A549 (cell line): ENCODE measurements around the gene ATP6AP1. TPM values are rescaled to one million over a fixed set of nuclear protein-coding genes. Genes with fewer than 3 reads are reported as not detected.
A peak's percentile ranks its signal among the peaks of the same experiment; 100 is the strongest.

Source experiments
- ATAC-seq, 2 experiments: fragments of 200-7000 bp in 1 of 2; fragments of >200 bp in 1 of 2; cut with Nextera tagmentation in 1 of 2; cut with Tn5 transposase in 1 of 2; 3 replicates each; pipeline versions ENCODE4 v1.8.0 to v1.9.1; 2018 to 2020; ENCODE audit warnings: mild to moderate bottlenecking in 1 of 2, moderate library complexity in 1 of 2
- CTCF ChIA-PET: fragments of 300-600 bp; sonication (Branson Sonifier 250); formaldehyde crosslinking; extraction: SDS; loops from one replicate; lab custom pipeline; 2021; ENCODE audit warnings: antibody characterized with exemption, inconsistent platforms; lab: Yijun Ruan, JAX
- POLR2A ChIA-PET: fragments of 350-600 bp; formaldehyde crosslinking; extraction: SDS; loops from one replicate; lab custom pipeline; 2021; ENCODE audit warnings: antibody characterized with exemption, inconsistent platforms; lab: Yijun Ruan, JAX
- DNase-seq, 2 experiments: peaks; one replicate each; pipeline versions ENCODE4 v3.0.0 to v3.0.0-alpha.2; 2011 to 2016; ENCODE audit warnings: low read depth in 1 of 2, low spot score in 1 of 2
- FAIRE-seq: peaks from 2 replicates; lab custom pipeline; 2011; peaks lifted over from hg19 to GRCh38; lab: Jason Lieb, UNC
- H3K27ac ChIP-seq, 2 experiments: fragments of >200 bp; sonication (Bioruptor Twin); formaldehyde crosslinking; 3 replicates each; pipeline ENCODE4 v1.5.1; 2016 to 2017
- H3K4me1 ChIP-seq: fragments of >200 bp; sonication (Bioruptor Twin); formaldehyde crosslinking; 3 replicates; pipeline ENCODE4 v1.6.1; 2016
- H3K4me2 ChIP-seq: fragments of >200 bp; sonication (Bioruptor Twin); formaldehyde crosslinking; 3 replicates; pipeline ENCODE4 v1.6.1; 2016
- H3K4me3 ChIP-seq: fragments of >200 bp; sonication (Bioruptor Twin); formaldehyde crosslinking; 3 replicates; pipeline ENCODE4 v1.5.1; 2016
- H3K9me3 ChIP-seq: fragments of >200 bp; sonication (Bioruptor Twin); formaldehyde crosslinking; 3 replicates; pipeline ENCODE4 v1.6.1; 2016
- EHF ChIP-seq: fragments of 250-450 bp; sonication (Bioruptor Pico); IDR thresholded peaks from 2 replicates; pipeline ENCODE4 v1.5.0; 2020; ENCODE audit warnings: mild to moderate bottlenecking
- EHMT2 ChIP-seq: fragments of 200-600 bp; sonication (generic); IDR thresholded peaks from 2 replicates; pipeline ENCODE4 v1.6.1; 2016; ENCODE audit warnings: antibody characterized with exemption, low read depth, mild to moderate bottlenecking, moderate library complexity
- ELK1 ChIP-seq: fragments of 150-350 bp; IDR thresholded peaks from 2 replicates; pipeline ENCODE4 v1.6.1; 2014; ENCODE audit warnings: low read depth, mild to moderate bottlenecking, low read length
- FOSB ChIP-seq: fragments of 250-450 bp; sonication (Bioruptor Pico); IDR thresholded peaks from 2 replicates; pipeline ENCODE4 v1.5.0; 2020; ENCODE audit warnings: mild to moderate bottlenecking, moderate library complexity
- FOXS1 ChIP-seq: fragments of 250-450 bp; sonication (Bioruptor Pico); IDR thresholded peaks from 2 replicates; pipeline ENCODE4 v1.5.0; 2020; ENCODE audit warnings: mild to moderate bottlenecking, moderate library complexity
- HMGXB4 ChIP-seq: fragments of 250-450 bp; sonication (Bioruptor Pico); IDR thresholded peaks from 2 replicates; pipeline ENCODE4 v1.5.0; 2021; ENCODE audit warnings: mild to moderate bottlenecking, moderate library complexity, borderline replicate concordance
- HOXA7 ChIP-seq: fragments of 250-450 bp; sonication (Bioruptor Pico); IDR thresholded peaks from 2 replicates; pipeline ENCODE4 v1.5.0; 2020; ENCODE audit warnings: mild to moderate bottlenecking, moderate library complexity
- KDM1A ChIP-seq: fragments of 200-600 bp; sonication (generic); IDR thresholded peaks from 2 replicates; pipeline ENCODE4 v1.6.1; 2016; ENCODE audit warnings: low read depth, mild to moderate bottlenecking
- MAFK ChIP-seq: fragments of 450-650 bp; IDR thresholded peaks from 2 replicates; pipeline ENCODE4 v1.6.1; 2014; ENCODE audit not compliant: partially characterized antibody
- MYC ChIP-seq: IDR thresholded peaks from 2 replicates; pipeline ENCODE4 v1.6.1; 2012; ENCODE audit warnings: mild to moderate bottlenecking, inconsistent platforms, low read length, improper control_type of control experiment, borderline replicate concordance
- NPAS2 ChIP-seq: fragments of 250-450 bp; sonication (Bioruptor Pico); IDR thresholded peaks from 2 replicates; pipeline ENCODE4 v1.8.0; 2022; ENCODE audit warnings: mild to moderate bottlenecking, moderate library complexity, borderline replicate concordance
- NR3C1 ChIP-seq: fragments of >200 bp; sonication (Bioruptor Twin); formaldehyde crosslinking; IDR thresholded peaks from 3 replicates; pipeline ENCODE4 v1.6.1; 2017
- POLR2A ChIP-seq: IDR thresholded peaks from 2 replicates; pipeline ENCODE4 v1.6.1; 2012; ENCODE audit warnings: mild to moderate bottlenecking, low read length
- POLR2AphosphoS2 ChIP-seq: conservative IDR thresholded peaks from 2 replicates; pipeline ENCODE4 v1.6.1; 2012; ENCODE audit warnings: low read length, improper control_type of control experiment, inconsistent platforms
- RNF2 ChIP-seq: fragments of 200-600 bp; sonication (generic); IDR thresholded peaks from 2 replicates; pipeline ENCODE4 v1.6.1; 2016; ENCODE audit warnings: low read depth, mild to moderate bottlenecking, antibody characterized with exemption, moderate library complexity, borderline replicate concordance
- SMC3 ChIP-seq: fragments of >200 bp; sonication (Bioruptor Twin); formaldehyde crosslinking; IDR thresholded peaks from 3 replicates; pipeline ENCODE4 v1.6.1; 2018; ENCODE audit warnings: inconsistent platforms
- TFCP2L1 ChIP-seq: fragments of 250-450 bp; sonication (Bioruptor Pico); IDR thresholded peaks from 2 replicates; pipeline ENCODE4 v1.5.0; 2021; ENCODE audit warnings: mild to moderate bottlenecking
- ZC3H11A ChIP-seq: fragments of 450-650 bp; IDR thresholded peaks from 2 replicates; pipeline ENCODE4 v1.6.1; 2014; ENCODE audit warnings: antibody characterized with exemption, mild to moderate bottlenecking
- WGBS: methylation state at CpG from one replicate; pipeline ENCODE4 v1.1.6; 2017; ENCODE audit errors: missing lambda C conversion rate; 5-methylcytosine and 5-hydroxymethylcytosine counted together
- polyA plus RNA-seq, 4 experiments: library from polyadenylated mRNA; depleted of rRNA in 3 of 4; stranded (reverse); fragments of >200 nt; fragmentation: RNase III in 1 of 4; extraction: RNeasy Plus Mini Kit Qiagen cat#74134 plus additional on column Dnase treatment in 1 of 4; gene quantifications; 2 replicates in 3 of 4; 3 replicates in 1 of 4; pipeline ENCODE4 v1.2.3, GENCODE V29; 2011 to 2017
- TF ChIP-seq, protein P1 (sequence below): IDR thresholded peaks from 2 replicates; pipeline ENCODE4 v1.6.1; 2012
- TF ChIP-seq, protein P2 (sequence below): fragments of 450-650 bp; IDR thresholded peaks from 2 replicates; pipeline ENCODE4 v1.6.1; 2014; ENCODE audit warnings: antibody characterized with exemption
- TF ChIP-seq, protein P3 (sequence below): fragments of 200-600 bp; sonication (generic); IDR thresholded peaks from 2 replicates; pipeline ENCODE4 v1.6.1; 2016; ENCODE audit warnings: antibody characterized with exemption, mild to moderate bottlenecking, moderate library complexity
- TF ChIP-seq, protein P4 (sequence below): fragments of >200 bp; sonication (Bioruptor Twin); formaldehyde crosslinking; IDR thresholded peaks from 2 replicates; pipeline ENCODE4 v1.6.1; 2016

ATP6AP1 gene
- polyA plus RNA-seq, 2 of the 4 experiments (the other 2 are of a cell fraction) = 62.6 to 81.7 TPM

GRCh38 chrX:154482786-154483185 is 54.3 kb downstream of the ATP6AP1 start:
- FAIRE-seq (no peak), ATAC-seq (no peak)
- H3K27ac ChIP-seq = no peak overlapping the region
- peaks cover 24% of the 10 kb centered on the region for H3K4me1 ChIP-seq
- WGBS = 83% methylated on average over 7 of the region's 7 CpGs
- POLR2A ChIA-PET = interaction anchor here (1.0 kb wide), 1 partner anchor 112 kb away, joined by 3 read pairs; no protein-coding TSS in a partner anchor
- TF ChIP-seq ZC3H11A = no peak
- TF ChIP-seq HMGXB4 = no peak
- TF ChIP-seq, protein P1, sequence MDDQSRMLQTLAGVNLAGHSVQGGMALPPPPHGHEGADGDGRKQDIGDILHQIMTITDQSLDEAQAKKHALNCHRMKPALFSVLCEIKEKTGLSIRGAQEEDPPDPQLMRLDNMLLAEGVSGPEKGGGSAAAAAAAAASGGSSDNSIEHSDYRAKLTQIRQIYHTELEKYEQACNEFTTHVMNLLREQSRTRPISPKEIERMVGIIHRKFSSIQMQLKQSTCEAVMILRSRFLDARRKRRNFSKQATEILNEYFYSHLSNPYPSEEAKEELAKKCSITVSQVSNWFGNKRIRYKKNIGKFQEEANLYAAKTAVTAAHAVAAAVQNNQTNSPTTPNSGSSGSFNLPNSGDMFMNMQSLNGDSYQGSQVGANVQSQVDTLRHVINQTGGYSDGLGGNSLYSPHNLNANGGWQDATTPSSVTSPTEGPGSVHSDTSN = no peak
- no peak for TF ChIP-seq NPAS2 (CRISPR knock-in tag)
- TF ChIP-seq, all 56 proteins: peak for 0
- CTCF ChIA-PET = interaction anchor here (1.7 kb wide), 1 partner anchor 36 kb away, joined by 4 read pairs; no protein-coding TSS in a partner anchor
- H3K4me2 ChIP-seq = no peak overlapping the region
- no peaks in the 10 kb centered on the region for H3K9me3 ChIP-seq
- no peak overlapping the region for H3K4me3 ChIP-seq
- DNase-seq = no peak

GRCh38 chrX:154483325-154483724 is 54.8 kb downstream of the ATP6AP1 start:
- no peak overlapping the region for H3K4me3 ChIP-seq
- no peak overlapping the region for H3K27ac ChIP-seq
- no peak overlapping the region for H3K4me2 ChIP-seq
- FAIRE-seq = peak; percentile 67
- H3K9me3 ChIP-seq = no peaks in the 10 kb centered on the region
- TF ChIP-seq FOSB (CRISPR knock-in tag) = no peak
- TF ChIP-seq FOXS1 = no peak
- no peak for TF ChIP-seq RNF2
- no peak for TF ChIP-seq EHMT2
- TF ChIP-seq TFCP2L1 (CRISPR knock-in tag) = no peak
- no peak for TF ChIP-seq NR3C1
- no peak for TF ChIP-seq SMC3
- TF ChIP-seq MYC = no peak
- no peak for TF ChIP-seq HMGXB4
- no peak for TF ChIP-seq KDM1A
- TF ChIP-seq EHF = no peak
- no peak for TF ChIP-seq POLR2A
- no peak for TF ChIP-seq HOXA7
- TF ChIP-seq ZC3H11A = no peak
- TF ChIP-seq, protein P2, sequence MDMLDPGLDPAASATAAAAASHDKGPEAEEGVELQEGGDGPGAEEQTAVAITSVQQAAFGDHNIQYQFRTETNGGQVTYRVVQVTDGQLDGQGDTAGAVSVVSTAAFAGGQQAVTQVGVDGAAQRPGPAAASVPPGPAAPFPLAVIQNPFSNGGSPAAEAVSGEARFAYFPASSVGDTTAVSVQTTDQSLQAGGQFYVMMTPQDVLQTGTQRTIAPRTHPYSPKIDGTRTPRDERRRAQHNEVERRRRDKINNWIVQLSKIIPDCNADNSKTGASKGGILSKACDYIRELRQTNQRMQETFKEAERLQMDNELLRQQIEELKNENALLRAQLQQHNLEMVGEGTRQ = no peak
- TF ChIP-seq, protein P3, sequence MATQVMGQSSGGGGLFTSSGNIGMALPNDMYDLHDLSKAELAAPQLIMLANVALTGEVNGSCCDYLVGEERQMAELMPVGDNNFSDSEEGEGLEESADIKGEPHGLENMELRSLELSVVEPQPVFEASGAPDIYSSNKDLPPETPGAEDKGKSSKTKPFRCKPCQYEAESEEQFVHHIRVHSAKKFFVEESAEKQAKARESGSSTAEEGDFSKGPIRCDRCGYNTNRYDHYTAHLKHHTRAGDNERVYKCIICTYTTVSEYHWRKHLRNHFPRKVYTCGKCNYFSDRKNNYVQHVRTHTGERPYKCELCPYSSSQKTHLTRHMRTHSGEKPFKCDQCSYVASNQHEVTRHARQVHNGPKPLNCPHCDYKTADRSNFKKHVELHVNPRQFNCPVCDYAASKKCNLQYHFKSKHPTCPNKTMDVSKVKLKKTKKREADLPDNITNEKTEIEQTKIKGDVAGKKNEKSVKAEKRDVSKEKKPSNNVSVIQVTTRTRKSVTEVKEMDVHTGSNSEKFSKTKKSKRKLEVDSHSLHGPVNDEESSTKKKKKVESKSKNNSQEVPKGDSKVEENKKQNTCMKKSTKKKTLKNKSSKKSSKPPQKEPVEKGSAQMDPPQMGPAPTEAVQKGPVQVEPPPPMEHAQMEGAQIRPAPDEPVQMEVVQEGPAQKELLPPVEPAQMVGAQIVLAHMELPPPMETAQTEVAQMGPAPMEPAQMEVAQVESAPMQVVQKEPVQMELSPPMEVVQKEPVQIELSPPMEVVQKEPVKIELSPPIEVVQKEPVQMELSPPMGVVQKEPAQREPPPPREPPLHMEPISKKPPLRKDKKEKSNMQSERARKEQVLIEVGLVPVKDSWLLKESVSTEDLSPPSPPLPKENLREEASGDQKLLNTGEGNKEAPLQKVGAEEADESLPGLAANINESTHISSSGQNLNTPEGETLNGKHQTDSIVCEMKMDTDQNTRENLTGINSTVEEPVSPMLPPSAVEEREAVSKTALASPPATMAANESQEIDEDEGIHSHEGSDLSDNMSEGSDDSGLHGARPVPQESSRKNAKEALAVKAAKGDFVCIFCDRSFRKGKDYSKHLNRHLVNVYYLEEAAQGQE = no peak
- TF ChIP-seq, protein P4, sequence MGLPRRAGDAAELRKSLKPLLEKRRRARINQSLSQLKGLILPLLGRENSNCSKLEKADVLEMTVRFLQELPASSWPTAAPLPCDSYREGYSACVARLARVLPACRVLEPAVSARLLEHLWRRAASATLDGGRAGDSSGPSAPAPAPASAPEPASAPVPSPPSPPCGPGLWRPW = no peak
- TF ChIP-seq ELK1 = no peak
- no peak for TF ChIP-seq MAFK
- no peak for TF ChIP-seq POLR2AphosphoS2
- POLR2A ChIA-PET = no interaction called here
- no peak for DNase-seq
- 87% methylated on average over 7 of the region's 7 CpGs for WGBS
- CTCF ChIA-PET = interaction anchor here (1.7 kb wide), 2 partner anchors 37 to 110 kb away, joined by 4 read pairs; no protein-coding TSS in a partner anchor
- ATAC-seq = no peak
- H3K4me1 ChIP-seq = peaks cover 20% of the 10 kb centered on the region
